ENCODE measurements around the gene HNRNPA1. TPM values are rescaled to one million over a fixed set of nuclear protein-coding genes. Genes with fewer than 3 reads are reported as not detected.

Gene HNRNPA1
- total RNA-seq, 1 experiment from 2014 or later: 2,589 TPM

- TF ChIP-seq E2F1 (CRISPR knock-in tag; IDR thresholded peaks at IDR 0.05): no peak
- no peak for TF ChIP-seq ARID4B (CRISPR knock-in tag; IDR thresholded peaks at IDR 0.05; ENCODE audit: borderline replicate concordance)
- no peak for TF ChIP-seq E2F5 (CRISPR knock-in tag; IDR thresholded peaks at IDR 0.05)
- TF ChIP-seq JUN (CRISPR knock-in tag; IDR thresholded peaks at IDR 0.05): no peak
These were observed 13.8 kb downstream of the HNRNPA1 start (continued) for GRCh38 chr12:54294152-54294952.

GRCh38 chr12:54294953-54295566 lies 14.5 kb downstream of the HNRNPA1 start:
- ATAC-seq: no peak
- Mint-ChIP-seq H3K27ac (no peak overlapping the region), H3K27me3 (ENCODE audit: low read depth) (peaks cover 11% of the 10 kb centered on the region), H3K4me3 (no peak overlapping the region), H3K36me3 (no peaks in the 10 kb centered on the region), H3K4me1 (peaks cover 11% of the 10 kb centered on the region), H3K9me3 (no peaks in the 10 kb centered on the region)
- TF ChIP-seq HMGA2 (CRISPR knock-in tag; IDR thresholded peaks at IDR 0.05) (no peak), E2F1 (CRISPR knock-in tag; IDR thresholded peaks at IDR 0.05) (no peak), PRRX2 (CRISPR knock-in tag; IDR thresholded peaks at IDR 0.05) (no peak), MYBL2 (CRISPR knock-in tag; IDR thresholded peaks at IDR 0.05) (no peak), RELA (CRISPR knock-in tag; IDR thresholded peaks at IDR 0.05; ENCODE audit: borderline replicate concordance) (no peak), TP53 (CRISPR knock-in tag; IDR thresholded peaks at IDR 0.05) (no peak), NFYB (CRISPR knock-in tag; conservative IDR thresholded peaks at IDR 0.05; ENCODE audit: low read depth) (no peak), SOX15 (CRISPR knock-in tag; IDR thresholded peaks at IDR 0.05) (no peak), IRF1 (CRISPR knock-in tag; IDR thresholded peaks at IDR 0.05) (no peak)
- no peak for DNase-seq (ENCODE audit: low spot score)
- ChIA-PET POLR2A (interaction anchor here (0.6 to 1.3 kb wide), 2 partner anchors 58 to 65 kb away, joined by 4 to 6 read pairs; no protein-coding TSS in a partner anchor), CTCF (interaction anchor here (0.8 to 9.8 kb wide), 6 partner anchors 29 to 104 kb away, joined by 4 to 130 read pairs (median 12); partner anchors contain the start of gene COPZ1)

Data from WTC11 (cell line).